ENCODE measurements around the gene SFTA2. TPM values are rescaled to one million over a fixed set of nuclear protein-coding genes. Genes with fewer than 3 reads are reported as not detected.

Gene SFTA2
- total RNA-seq, 4 donors from 2014 or later = 3.5 TPM; not detected in 3

- TF ChIP-seq CTCF (IDR thresholded peaks at IDR 0.05) = no peak
- TF ChIP-seq POLR2A (IDR thresholded peaks at IDR 0.05) = no peak
- H3K27ac ChIP-seq = no peak overlapping the region
- H3K4me1 ChIP-seq = peaks cover 13 to 23% of the 10 kb centered on the region in 2 donors
- DNase-seq = no peak
- H3K4me3 ChIP-seq (replicated peaks in 1 of 3) = no peak overlapping the region
- H3K36me3 ChIP-seq = peaks cover 34 to 39% of the 10 kb centered on the region in 2 donors
- intact Hi-C loops (cut with DNase I) = loop anchor here (10.0 kb wide), 2 partner anchors 144 to 214 kb away; partner anchors contain the start of genes DHX16, FLOT1 and IER3
- no peaks in the 10 kb centered on the region for H3K9me3 ChIP-seq
- 92 to 97% methylated on average over 6 to 17 of the region's 18 CpGs for WGBS, 2 donors
- no peaks in the 10 kb centered on the region for H3K27me3 ChIP-seq
Measured at GRCh38 chr6:30888816-30889495, 43.0 kb downstream of the SFTA2 start.

- Histone ChIP-seq H3K36me3 (peaks cover 26 to 35% of the 10 kb centered on the region in 2 donors), H3K27ac (no peak overlapping the region), H3K27me3 (no peaks in the 10 kb centered on the region), H3K4me3 (replicated peaks in 1 of 3) (no peak overlapping the region), H3K4me1 (peaks cover 19 to 31% of the 10 kb centered on the region in 2 donors), H3K9me3 (no peaks in the 10 kb centered on the region)
- no peak for DNase-seq
- WGBS, 2 donors = 73 to 78% methylated on average over 6 of the region's 6 CpGs
- intact Hi-C loops (cut with DNase I) = loop anchor here (10.0 kb wide), 2 partner anchors 143 to 213 kb away; partner anchors contain the start of genes DHX16, FLOT1 and IER3
- no peak for TF ChIP-seq CTCF (IDR thresholded peaks at IDR 0.05)
- no peak for TF ChIP-seq POLR2A (IDR thresholded peaks at IDR 0.05)
Measured at GRCh38 chr6:30887901-30888815, 43.8 kb downstream of the SFTA2 start.

GRCh38 chr6:30886897-30887255, 45.1 kb downstream of the SFTA2 start:
- no peak for TF ChIP-seq POLR2A (IDR thresholded peaks at IDR 0.05)
- no peak for TF ChIP-seq CTCF (IDR thresholded peaks at IDR 0.05)
- Histone ChIP-seq H3K4me1 (peaks cover 31 to 44% of the 10 kb centered on the region in 2 donors), H3K4me3 (replicated peaks in 1 of 3) (no peak overlapping the region), H3K27ac (peak overlapping the region; percentile 31 to 98 (median 91)), H3K36me3 (peaks cover 14 to 23% of the 10 kb centered on the region in 2 donors), H3K27me3 (no peaks in the 10 kb centered on the region), H3K9me3 (no peaks in the 10 kb centered on the region)
- no peak for DNase-seq
- intact Hi-C loops (cut with DNase I) = loop anchor here (10.0 kb wide), 2 partner anchors 142 to 212 kb away; partner anchors contain the start of genes DHX16, FLOT1 and IER3

- Histone ChIP-seq H3K27ac (peak overlapping the region; percentile 91 to 98 (median 96)), H3K27me3 (no peaks in the 10 kb centered on the region), H3K4me1 (peaks cover 34 to 50% of the 10 kb centered on the region in 2 donors), H3K9me3 (no peaks in the 10 kb centered on the region), H3K4me3 (replicated peaks in 1 of 3) (peak overlapping the region in 1 of 3 donors; percentile 78), H3K36me3 (peaks cover 11 to 21% of the 10 kb centered on the region in 2 donors)
- peak; percentile 61 to 66 for DNase-seq
- 23 to 31% methylated on average over 13 of the region's 18 CpGs for WGBS, 2 donors
- no peak for TF ChIP-seq CTCF (IDR thresholded peaks at IDR 0.05)
- no peak for TF ChIP-seq POLR2A (IDR thresholded peaks at IDR 0.05)
- intact Hi-C loops (cut with DNase I) = loop anchor here (10.0 kb wide), 2 partner anchors 141 to 211 kb away; partner anchors contain the start of genes DHX16, FLOT1 and IER3
Measured at GRCh38 chr6:30885999-30886896, 45.7 kb downstream of the SFTA2 start.
